ENCODE data around the gene PACS2. TPM values are rescaled to one million over a fixed set of nuclear protein-coding genes. Genes with fewer than 3 reads are reported as not detected.
"Not testable (repeated sequence)": the region's sequence is repeated elsewhere in the genome, so short reads cannot be mapped to it uniquely, and the experiment has no call there.

The PACS2 gene
- total RNA-seq, 1 experiment from 2014 or later: 62.0 TPM

DNA sequence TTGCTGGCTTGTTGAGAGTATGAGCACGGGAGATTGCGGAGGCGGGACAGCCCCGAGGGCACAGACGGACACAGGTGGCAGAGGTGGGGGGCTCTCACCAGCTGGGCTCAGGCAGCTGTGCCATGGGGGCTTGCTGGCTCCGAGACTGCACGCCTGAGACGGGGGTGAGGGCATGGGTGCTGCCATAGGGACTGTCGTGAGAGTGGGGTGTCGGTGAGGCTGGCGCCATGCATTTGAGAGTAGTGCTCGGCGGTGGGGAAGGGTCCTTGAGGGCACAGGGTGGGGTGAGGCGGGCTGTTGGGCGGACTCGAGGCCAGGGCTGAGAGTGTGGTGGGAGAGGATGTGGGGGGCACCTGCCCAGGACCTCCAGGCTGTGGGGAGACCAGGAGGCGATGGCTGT is 43.1 kb downstream of the PACS2 start:
- H4K20me1 ChIP-seq (ENCODE audit: low read length): no peaks in the 10 kb centered on the region
- no peak for ATAC-seq
- no peak overlapping the region for H2AFZ ChIP-seq (ENCODE audit: low read length)
- TF ChIP-seq, protein P1, sequence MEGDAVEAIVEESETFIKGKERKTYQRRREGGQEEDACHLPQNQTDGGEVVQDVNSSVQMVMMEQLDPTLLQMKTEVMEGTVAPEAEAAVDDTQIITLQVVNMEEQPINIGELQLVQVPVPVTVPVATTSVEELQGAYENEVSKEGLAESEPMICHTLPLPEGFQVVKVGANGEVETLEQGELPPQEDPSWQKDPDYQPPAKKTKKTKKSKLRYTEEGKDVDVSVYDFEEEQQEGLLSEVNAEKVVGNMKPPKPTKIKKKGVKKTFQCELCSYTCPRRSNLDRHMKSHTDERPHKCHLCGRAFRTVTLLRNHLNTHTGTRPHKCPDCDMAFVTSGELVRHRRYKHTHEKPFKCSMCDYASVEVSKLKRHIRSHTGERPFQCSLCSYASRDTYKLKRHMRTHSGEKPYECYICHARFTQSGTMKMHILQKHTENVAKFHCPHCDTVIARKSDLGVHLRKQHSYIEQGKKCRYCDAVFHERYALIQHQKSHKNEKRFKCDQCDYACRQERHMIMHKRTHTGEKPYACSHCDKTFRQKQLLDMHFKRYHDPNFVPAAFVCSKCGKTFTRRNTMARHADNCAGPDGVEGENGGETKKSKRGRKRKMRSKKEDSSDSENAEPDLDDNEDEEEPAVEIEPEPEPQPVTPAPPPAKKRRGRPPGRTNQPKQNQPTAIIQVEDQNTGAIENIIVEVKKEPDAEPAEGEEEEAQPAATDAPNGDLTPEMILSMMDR (conservative IDR thresholded peaks at IDR 0.05; ENCODE audit: low read depth, low read length): no peak
- TF ChIP-seq EZH2phosphoT487 (IDR thresholded peaks at IDR 0.05; ENCODE audit: borderline replicate concordance, low read length) (no peak), EZH2 (IDR thresholded peaks at IDR 0.05; ENCODE audit: low read length, unreplicated experiment) (no peak)
- no peaks in the 10 kb centered on the region for H3K9me3 ChIP-seq (ENCODE audit: low read length)
- H3K4me3 ChIP-seq (ENCODE audit: low read length): no peak overlapping the region
- 0 out of 2 replicates have a peak, but pooled peaks cover 2% of the 10 kb centered on the region for H3K36me3 ChIP-seq (ENCODE audit: low read depth, low read length)
- no peak overlapping the region for H3K9ac ChIP-seq (ENCODE audit: low read length)
- no peak overlapping the region for H3K4me2 ChIP-seq (ENCODE audit: low read length)
- no peaks in the 10 kb centered on the region for H3K9me2 ChIP-seq (replicated peaks; ENCODE audit: low read length)
- H3F3A ChIP-seq (ENCODE audit: low read length, unreplicated experiment): no peaks in the 10 kb centered on the region
- 0 out of 2 replicates have a peak, but pooled peaks cover 5% of the 10 kb centered on the region for H3K4me1 ChIP-seq (ENCODE audit: insufficient read depth, low read length)
- ChIA-PET POLR2A (ENCODE audit: unreplicated experiment) (no interaction called here), CTCF (no interaction called here)
- BruUV-seq (replicated peaks): no TSS peak
- no peaks in the 10 kb centered on the region for H3K27me3 ChIP-seq (ENCODE audit: low read length)
- DNase-seq: no peak
- no peaks in the 10 kb centered on the region for H3K79me2 ChIP-seq (ENCODE audit: low read length)
- intact Hi-C loops (cut with micrococcal nuclease): no loop called here
- no peak overlapping the region for H3K27ac ChIP-seq (ENCODE audit: low read length)

DNA sequence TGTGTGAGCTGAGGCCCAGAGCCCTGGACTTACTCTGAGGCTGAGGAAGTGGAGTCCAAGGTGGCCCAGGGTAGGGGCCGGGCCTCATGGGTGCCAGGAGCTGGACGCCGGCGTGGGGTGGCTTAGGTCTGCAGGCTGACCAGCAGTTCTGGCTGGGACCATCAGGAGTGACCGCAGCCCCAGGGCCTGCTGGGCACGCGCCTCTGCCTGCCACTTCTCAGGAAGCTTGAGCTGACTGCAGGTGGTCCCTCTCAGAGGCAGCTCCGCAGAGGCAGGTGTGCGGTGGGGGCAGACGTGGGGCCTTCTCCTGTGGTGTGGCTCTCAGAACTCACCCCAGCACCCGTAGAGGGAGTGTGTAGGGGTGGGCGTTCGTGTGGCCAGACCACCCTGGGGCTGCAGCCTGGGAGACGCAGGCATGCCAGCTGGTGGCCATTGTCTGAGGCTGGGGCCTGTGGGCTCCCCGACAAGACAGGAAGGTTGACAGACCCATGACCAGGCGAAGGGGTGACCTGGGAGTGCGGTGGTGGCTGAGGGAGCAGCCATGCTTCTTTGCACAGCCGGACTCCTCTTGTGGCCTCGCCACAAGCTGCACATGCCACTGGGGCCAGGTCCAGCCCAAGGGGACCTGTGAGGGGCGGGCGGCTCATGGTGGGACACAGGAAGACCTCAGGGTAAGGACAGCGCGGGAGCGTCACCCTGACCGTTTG is 43.7 kb downstream of the PACS2 start:
- no peak for DNase-seq
- no peak for ATAC-seq
- TF ChIP-seq EZH2phosphoT487 (IDR thresholded peaks at IDR 0.05; ENCODE audit: borderline replicate concordance, low read length) (no peak), EZH2 (IDR thresholded peaks at IDR 0.05; ENCODE audit: low read length, unreplicated experiment) (no peak)
- TF ChIP-seq, protein P1 (conservative IDR thresholded peaks at IDR 0.05; ENCODE audit: low read depth, low read length): no peak
- no peak overlapping the region for H3K9ac ChIP-seq (ENCODE audit: low read length)
- no peaks in the 10 kb centered on the region for H3K9me2 ChIP-seq (replicated peaks; ENCODE audit: low read length)
- H2AFZ ChIP-seq (ENCODE audit: low read length): no peak overlapping the region
- CTCF ChIA-PET: no interaction called here
- POLR2A ChIA-PET (ENCODE audit: unreplicated experiment): no interaction called here
- H3K36me3 ChIP-seq (ENCODE audit: low read depth, low read length): 0 out of 2 replicates have a peak, but pooled peaks cover 2% of the 10 kb centered on the region
- no peak overlapping the region for H3K27ac ChIP-seq (ENCODE audit: low read length)
- no peaks in the 10 kb centered on the region for H4K20me1 ChIP-seq (ENCODE audit: low read length)
- H3K4me1 ChIP-seq (ENCODE audit: insufficient read depth, low read length): 0 out of 2 replicates have a peak, but pooled peaks cover 5% of the 10 kb centered on the region
- no TSS peak for BruUV-seq (replicated peaks)
- H3K9me3 ChIP-seq (ENCODE audit: low read length): no peaks in the 10 kb centered on the region
- no peak overlapping the region for H3K4me2 ChIP-seq (ENCODE audit: low read length)
- H3F3A ChIP-seq (ENCODE audit: low read length, unreplicated experiment): no peaks in the 10 kb centered on the region
- no peaks in the 10 kb centered on the region for H3K79me2 ChIP-seq (ENCODE audit: low read length)
- H3K4me3 ChIP-seq (ENCODE audit: low read length): no peak overlapping the region
- intact Hi-C loops (cut with micrococcal nuclease): no loop called here
- H3K27me3 ChIP-seq (ENCODE audit: low read length): no peaks in the 10 kb centered on the region

DNA sequence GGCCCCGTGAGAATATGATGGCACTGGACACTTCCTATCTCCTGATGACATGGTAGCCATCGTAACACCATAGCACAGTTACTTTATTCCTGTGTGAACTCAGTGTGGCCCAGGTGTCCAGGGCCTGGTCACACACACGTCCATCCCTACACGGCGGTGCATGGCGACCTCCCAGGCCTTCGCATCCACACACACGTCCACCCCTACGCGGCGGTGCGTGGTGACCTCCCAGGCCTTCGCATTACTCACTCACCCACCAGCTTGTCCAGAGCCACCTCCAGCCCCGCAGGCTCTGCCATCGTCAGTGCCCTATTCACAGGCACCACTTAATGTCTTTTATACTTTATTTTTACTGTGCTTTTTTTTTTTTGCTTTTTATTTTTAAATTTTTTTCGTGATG is 44.4 kb downstream of the PACS2 start:
- intact Hi-C loops (cut with micrococcal nuclease): no loop called here
- no peaks in the 10 kb centered on the region for H3K9me2 ChIP-seq (replicated peaks; ENCODE audit: low read length)
- H3K4me2 ChIP-seq (ENCODE audit: low read length): no peak overlapping the region
- H3K36me3 ChIP-seq (ENCODE audit: low read depth, low read length): 0 out of 2 replicates have a peak, but pooled peaks cover 2% of the 10 kb centered on the region
- H3K79me2 ChIP-seq (ENCODE audit: low read length): no peaks in the 10 kb centered on the region
- BruUV-seq (replicated peaks): no TSS peak
- POLR2A ChIA-PET (ENCODE audit: unreplicated experiment): no interaction called here
- no peaks in the 10 kb centered on the region for H3K27me3 ChIP-seq (ENCODE audit: low read length)
- no peak overlapping the region for H3K4me3 ChIP-seq (ENCODE audit: low read length)
- H3K9ac ChIP-seq (ENCODE audit: low read length): no peak overlapping the region
- CTCF ChIA-PET: no interaction called here
- no peak for DNase-seq
- no peaks in the 10 kb centered on the region for H3F3A ChIP-seq (ENCODE audit: low read length, unreplicated experiment)
- no peaks in the 10 kb centered on the region for H4K20me1 ChIP-seq (ENCODE audit: low read length)
- no peak overlapping the region for H2AFZ ChIP-seq (ENCODE audit: low read length)
- no peaks in the 10 kb centered on the region for H3K9me3 ChIP-seq (ENCODE audit: low read length)
- H3K27ac ChIP-seq (ENCODE audit: low read length): no peak overlapping the region
- ATAC-seq: no peak
- 0 out of 2 replicates have a peak, but pooled peaks cover 5% of the 10 kb centered on the region for H3K4me1 ChIP-seq (ENCODE audit: insufficient read depth, low read length)
- TF ChIP-seq EZH2 (IDR thresholded peaks at IDR 0.05; ENCODE audit: low read length, unreplicated experiment) (no peak), EZH2phosphoT487 (IDR thresholded peaks at IDR 0.05; ENCODE audit: borderline replicate concordance, low read length) (no peak)
- TF ChIP-seq, protein P1 (conservative IDR thresholded peaks at IDR 0.05; ENCODE audit: low read depth, low read length): no peak

DNA sequence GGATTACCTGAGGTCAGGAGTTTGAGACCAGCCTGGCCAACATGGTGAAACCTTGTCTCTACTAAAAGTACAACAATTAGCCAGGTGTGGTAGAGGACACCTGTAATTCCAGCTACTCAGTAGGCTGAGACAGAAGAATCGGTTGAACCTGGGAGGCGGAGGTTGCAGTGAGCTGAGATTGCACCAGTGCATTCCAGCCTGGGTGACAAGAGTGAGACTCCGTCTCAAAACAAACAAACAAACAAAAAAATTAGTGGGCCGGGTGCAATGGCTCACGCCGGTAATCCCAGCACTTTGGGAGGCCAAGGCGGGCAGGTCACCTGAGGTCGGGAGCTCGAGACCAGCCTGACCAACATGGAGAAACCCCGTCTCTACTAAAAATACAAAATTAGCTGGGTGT is 46.9 kb downstream of the PACS2 start:
- H3K27ac ChIP-seq (ENCODE audit: low read length); H3K79me2 ChIP-seq (ENCODE audit: low read length); POLR2A ChIA-PET (ENCODE audit: unreplicated experiment); H3K27me3 ChIP-seq (ENCODE audit: low read length); H3K4me3 ChIP-seq (ENCODE audit: low read length); H3K9me2 ChIP-seq (replicated peaks; ENCODE audit: low read length); H3K9me3 ChIP-seq (ENCODE audit: low read length); BruUV-seq (replicated peaks); H2AFZ ChIP-seq (ENCODE audit: low read length); intact Hi-C loops (cut with micrococcal nuclease); CTCF ChIA-PET; H3F3A ChIP-seq (ENCODE audit: low read length, unreplicated experiment); DNase-seq; H3K36me3 ChIP-seq (ENCODE audit: low read depth, low read length); ATAC-seq; H3K4me2 ChIP-seq (ENCODE audit: low read length); H3K4me1 ChIP-seq (ENCODE audit: insufficient read depth, low read length); H4K20me1 ChIP-seq (ENCODE audit: low read length); H3K9ac ChIP-seq (ENCODE audit: low read length): not testable (repeated sequence)
